H1 (cell line): ENCODE results near the gene CACNB2. TPM values are rescaled to one million over a fixed set of nuclear protein-coding genes. Genes with fewer than 3 reads are reported as not detected.

Source experiments
- CTCF ChIA-PET: fragments of 300-600 bp; sonication (Branson Sonifier 250); formaldehyde crosslinking; loops from one replicate; lab custom pipeline; 2021; ENCODE audit not compliant: partially characterized antibody; lab: Charles Lee
- POLR2A ChIA-PET: fragments of 300-600 bp; sonication (Branson Sonifier 250); formaldehyde crosslinking; loops from one replicate; lab custom pipeline; 2021; ENCODE audit warnings: inconsistent platforms; ENCODE audit not compliant: partially characterized antibody; lab: Charles Lee
- DNase-seq, 2 experiments: peaks; one replicate each; pipeline versions ENCODE4 v3.0.0 to v3.0.0-alpha.2; 2010 to 2022; ENCODE audit warnings: low spot score in 2 of 2, low read depth in 1 of 2, mixed read lengths in 1 of 2
- FAIRE-seq: peaks from 2 replicates; lab custom pipeline; 2011; peaks lifted over from hg19 to GRCh38; lab: Jason Lieb, UNC
- H2AFZ ChIP-seq: 2 replicates; pipeline ENCODE4 v1.8.1; 2012; ENCODE audit warnings: low read length, inconsistent platforms
- H2AK5ac ChIP-seq: 2 replicates; pipeline ENCODE4 v1.6.1; 2013; ENCODE audit warnings: low read depth, low read length
- H2BK120ac ChIP-seq: replicated peaks from 2 replicates; pipeline ENCODE3; 2013; ENCODE audit warnings: low read depth, low read length, inconsistent platforms
- H2BK12ac ChIP-seq: 2 replicates; pipeline ENCODE4 v1.6.1; 2013; ENCODE audit warnings: low read depth, low read length
- H2BK15ac ChIP-seq: 2 replicates; pipeline ENCODE4 v1.6.1; 2013; ENCODE audit warnings: low read length
- H2BK20ac ChIP-seq: 2 replicates; pipeline ENCODE4 v1.6.1; 2013; ENCODE audit warnings: low read length
- H2BK5ac ChIP-seq: 2 replicates; pipeline ENCODE4 v1.6.1; 2013; ENCODE audit warnings: low read depth, low read length
- H3K14ac ChIP-seq: 2 replicates; pipeline ENCODE4 v1.6.1; 2013; ENCODE audit warnings: inconsistent platforms; ENCODE audit not compliant: insufficient read length
- H3K18ac ChIP-seq: 2 replicates; pipeline ENCODE4 v1.6.1; 2013; ENCODE audit warnings: low read length; ENCODE audit errors: extremely low read depth
- H3K23ac ChIP-seq: 2 replicates; pipeline ENCODE4 v1.6.1; 2013; ENCODE audit warnings: inconsistent platforms; ENCODE audit not compliant: insufficient read length
- H3K23me2 ChIP-seq: 2 replicates; pipeline ENCODE4 v1.6.1; 2013; ENCODE audit warnings: low read depth, low read length
- H3K27ac ChIP-seq: 2 replicates; pipeline ENCODE4 v1.6.1; 2011; ENCODE audit warnings: low read depth, low read length, inconsistent platforms
- H3K27me3 ChIP-seq, 4 experiments: replicated peaks in 1 of 4; 1 replicate in 1 of 4; 2 replicates in 3 of 4; pipeline versions ENCODE4 v1.6.1 to v1.8.1; 2011 to 2013; ENCODE audit warnings: low read length in 3 of 4, mild to moderate bottlenecking in 3 of 4, inconsistent platforms in 2 of 4, mixed read lengths in 2 of 4, moderate library complexity in 1 of 4; ENCODE audit not compliant: control insufficient read depth in 3 of 4, insufficient read depth in 3 of 4; ENCODE audit errors: extremely low read depth in 1 of 4
- H3K36me3 ChIP-seq, 4 experiments: 2 replicates each; pipeline versions ENCODE4 v1.6.1 to v1.8.1; 2011 to 2013; ENCODE audit warnings: mild to moderate bottlenecking in 4 of 4, low read length in 3 of 4, moderate library complexity in 2 of 4, control low read depth in 1 of 4, inconsistent platforms in 1 of 4; ENCODE audit not compliant: insufficient read depth in 4 of 4, control insufficient read depth in 2 of 4
- H3K4ac ChIP-seq: replicated peaks from 2 replicates; pipeline ENCODE3; 2013; ENCODE audit warnings: low read length, low read depth, mixed read lengths, inconsistent platforms; ENCODE audit not compliant: insufficient read length
- H3K4me1 ChIP-seq, 4 experiments: replicated peaks in 1 of 4; 1 replicate in 1 of 4; 2 replicates in 3 of 4; pipeline versions ENCODE4 v1.6.1 to v1.8.1; 2011 to 2013; ENCODE audit warnings: low read length in 3 of 4, inconsistent platforms in 2 of 4, mixed read lengths in 1 of 4; ENCODE audit not compliant: insufficient read depth in 4 of 4, control insufficient read depth in 3 of 4
- H3K4me2 ChIP-seq, 2 experiments: 2 replicates each; pipeline versions ENCODE4 v1.6.1 to v1.8.1; 2011 to 2013; ENCODE audit warnings: low read depth in 2 of 2, low read length in 2 of 2, control low read depth in 1 of 2, inconsistent platforms in 1 of 2, mild to moderate bottlenecking in 1 of 2; ENCODE audit not compliant: insufficient read depth in 1 of 2
- H3K4me3 ChIP-seq, 4 experiments: fragments of 200-600, 300-600 bp in 1 of 4; sonication (generic), shearing (Covaris generic), sonication (Bioruptor Twin) in 1 of 4; 2 replicates each; pipeline versions ENCODE4 v1.5.1 to v1.8.1; 2011 to 2016; ENCODE audit warnings: low read length in 4 of 4, low read depth in 3 of 4, control low read depth in 2 of 4, inconsistent platforms in 2 of 4, mild to moderate bottlenecking in 2 of 4, mixed read lengths in 1 of 4, moderate library complexity in 1 of 4; ENCODE audit not compliant: insufficient read depth in 2 of 4; ENCODE audit errors: extremely low read depth in 1 of 4
- H3K56ac ChIP-seq: replicated peaks from 2 replicates; pipeline ENCODE3; 2013; ENCODE audit warnings: low read depth, mild to moderate bottlenecking, mixed read lengths, low read length, inconsistent platforms; ENCODE audit not compliant: insufficient read length
- H3K79me1 ChIP-seq: 2 replicates; pipeline ENCODE4 v1.6.1; 2013; ENCODE audit warnings: low read depth, low read length, control low read depth
- H3K79me2 ChIP-seq, 2 experiments: 2 replicates each; pipeline versions ENCODE4 v1.6.1 to v1.8.1; 2012 to 2013; ENCODE audit warnings: low read length in 2 of 2, mild to moderate bottlenecking in 2 of 2, inconsistent platforms in 1 of 2; ENCODE audit not compliant: insufficient read depth in 2 of 2, control insufficient read depth in 1 of 2
- H3K9ac ChIP-seq, 4 experiments: replicated peaks in 1 of 4; 1 replicate in 1 of 4; 2 replicates in 3 of 4; pipeline versions ENCODE4 v1.6.1 to v1.8.1; 2011 to 2013; ENCODE audit warnings: low read depth in 3 of 4, low read length in 3 of 4, control low read depth in 2 of 4, mild to moderate bottlenecking in 2 of 4, moderate library complexity in 2 of 4, inconsistent platforms in 1 of 4; ENCODE audit errors: extremely low read depth in 1 of 4
- H3K9me3 ChIP-seq, 2 experiments: 2 replicates each; pipeline versions ENCODE4 v1.6.1 to v1.8.1; 2012 to 2013; ENCODE audit warnings: mild to moderate bottlenecking in 2 of 2, moderate library complexity in 2 of 2, control low read depth in 1 of 2, inconsistent platforms in 1 of 2, low read depth in 1 of 2, low read length in 1 of 2, mixed read lengths in 1 of 2; ENCODE audit not compliant: insufficient read depth in 2 of 2
- H4K20me1 ChIP-seq, 2 experiments: replicated peaks in 1 of 2; 2 replicates each; pipeline versions ENCODE3 to v1.8.1; 2011 to 2013; ENCODE audit warnings: inconsistent platforms in 2 of 2, low read length in 2 of 2, mild to moderate bottlenecking in 1 of 2; ENCODE audit not compliant: insufficient read depth in 2 of 2, control insufficient read depth in 1 of 2
- H4K5ac ChIP-seq: 2 replicates; pipeline ENCODE4 v1.6.1; 2013; ENCODE audit warnings: low read length, low read depth, mixed read lengths, inconsistent platforms; ENCODE audit not compliant: insufficient read length
- H4K8ac ChIP-seq: 2 replicates; pipeline ENCODE4 v1.8.0; 2013; ENCODE audit warnings: mild to moderate bottlenecking, moderate library complexity, low read length, inconsistent platforms; ENCODE audit not compliant: insufficient read depth; ENCODE audit errors: extremely low read depth
- H4K91ac ChIP-seq: replicated peaks from 2 replicates; pipeline ENCODE3; 2013; ENCODE audit warnings: low read length, mixed read lengths, inconsistent platforms; ENCODE audit not compliant: insufficient read length
- ASH2L ChIP-seq: fragments of 200-600, 300-600 bp; sonication (generic); IDR thresholded peaks from one replicate; pipeline ENCODE4 v1.7.1; 2017; ENCODE audit warnings: low read length
- HDAC6 ChIP-seq: IDR thresholded peaks from one replicate; pipeline ENCODE4 v1.7.1; 2012; ENCODE audit warnings: low read depth, mild to moderate bottlenecking, inconsistent platforms, low read length, moderate library complexity
- KDM4A ChIP-seq: IDR thresholded peaks from one replicate; pipeline ENCODE4 v1.7.1; 2012; ENCODE audit warnings: low read depth, mild to moderate bottlenecking, moderate library complexity, low read length, inconsistent platforms; ENCODE audit not compliant: severe bottlenecking
- PHF8 ChIP-seq: fragments of 200-600 bp; sonication (generic); conservative IDR thresholded peaks from 2 replicates; pipeline ENCODE4 v1.7.1; 2012; ENCODE audit warnings: low read depth, mild to moderate bottlenecking, inconsistent platforms, low read length, moderate library complexity
- POU5F1 ChIP-seq: IDR thresholded peaks from 2 replicates; pipeline ENCODE4 v1.6.1; 2011; ENCODE audit warnings: low read depth, mild to moderate bottlenecking, low read length, moderate library complexity
- SAP30 ChIP-seq: fragments of 300-600 bp; sonication (generic); IDR thresholded peaks from 2 replicates; pipeline ENCODE4 v1.7.1; 2012; ENCODE audit warnings: low read length, moderate library complexity, mild to moderate bottlenecking, inconsistent platforms; ENCODE audit not compliant: insufficient read depth, insufficient replicate concordance
- SIN3A ChIP-seq, 2 experiments: IDR thresholded peaks in 1 of 2; conservative IDR thresholded peaks in 1 of 2; 2 replicates each; pipeline ENCODE4 v1.6.1; 2011 to 2012; ENCODE audit warnings: low read length in 2 of 2, improper control_type of control experiment in 1 of 2, low read depth in 1 of 2, mild to moderate bottlenecking in 1 of 2
- SUZ12 ChIP-seq: fragments of 200-600 bp; sonication (generic); IDR thresholded peaks from 2 replicates; pipeline ENCODE4 v1.6.1; 2012; ENCODE audit warnings: mild to moderate bottlenecking, inconsistent platforms, low read length, moderate library complexity, mixed read lengths
- TAF7 ChIP-seq: optimal IDR thresholded peaks from 2 replicates; pipeline ENCODE3; 2011; ENCODE audit warnings: low read depth, mild to moderate bottlenecking, inconsistent platforms, low read length, moderate library complexity, borderline replicate concordance
- WGBS, 2 experiments: shearing (Covaris generic) in 1 of 2; methylation state at CpG; one replicate each; pipeline versions ENCODE4 v1.1.6 to v1.1.7; 2013 to 2015; ENCODE audit warnings: low lambda C conversion rate in 2 of 2, mixed read lengths in 2 of 2, inconsistent platforms in 1 of 2, low coverage in 1 of 2, missing lambda C conversion rate in 1 of 2; ENCODE audit not compliant: insufficient replicate concordance in 2 of 2, insufficient coverage in 1 of 2, insufficient read length in 1 of 2; ENCODE audit errors: extremely low coverage in 1 of 2, missing lambda C conversion rate in 1 of 2; 5-methylcytosine and 5-hydroxymethylcytosine counted together
- polyA plus RNA-seq, 7 experiments: library from polyadenylated mRNA; depleted of rRNA in 3 of 7; stranded (reverse) in 5 of 7; unstranded in 2 of 7; fragments of >200 nt in 5 of 7; fragments of 200-250 nt in 2 of 7; gene quantifications; 1 replicate in 5 of 7; 2 replicates in 1 of 7; 4 replicates in 1 of 7; pipeline versions ENCODE4 v1.2.1 to v1.2.3, GENCODE V29; 2011 to 2013; ENCODE audit warnings: missing spikeins in 2 of 7, mixed read lengths in 2 of 7
- total RNA-seq: library from RNA; stranded (reverse); fragmentation: NEBNext Ultra II Directional; extraction: Animal tissue kit (Norgen Biotek cat#: 25700); gene quantifications from 2 replicates; pipeline ENCODE4 v1.2.1, GENCODE V29; 2021
- TF ChIP-seq, protein P1 (sequence below): IDR thresholded peaks from 2 replicates; pipeline ENCODE4 v1.6.1; 2011; ENCODE audit warnings: low read length, improper control_type of control experiment
- TF ChIP-seq, protein P2 (sequence below): IDR thresholded peaks from 2 replicates; pipeline ENCODE4 v1.6.1; 2012; ENCODE audit warnings: inconsistent platforms

Gene CACNB2
- total and polyA plus RNA-seq, 2 of the 8 experiments (the other 6 are each of a cell fraction or from before 2014, with no cell fraction given), result 2.4 to 3.2 TPM

DNA sequence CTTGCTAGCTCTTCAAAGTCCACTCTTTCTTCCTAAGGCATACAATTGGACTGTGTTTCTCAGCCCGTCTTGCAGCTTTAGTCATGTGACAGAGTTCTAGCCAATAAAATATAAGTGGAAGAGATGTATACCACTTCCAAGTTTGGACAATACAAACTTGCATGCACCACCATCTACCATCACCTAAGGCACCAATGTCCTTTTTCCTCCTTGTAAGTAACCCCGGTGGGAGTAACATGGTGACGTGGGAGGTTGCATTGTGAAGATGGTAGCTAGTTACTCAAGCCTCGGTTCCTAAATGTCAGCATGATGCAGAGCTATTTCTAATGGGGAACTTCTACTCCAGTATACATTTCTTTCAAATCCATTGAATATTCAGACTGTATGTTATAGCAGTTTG is 5.3 kb upstream of the CACNB2 start:
- Histone ChIP-seq H3K4ac (no peak overlapping the region), H3K23me2 (peaks cover 2% of the 10 kb centered on the region; the same call in 1 of the 2 replicates), H4K8ac (no peak overlapping the region), H3K27ac (no peak overlapping the region), H3K79me1 (no peaks in the 10 kb centered on the region), H3K14ac (no peak overlapping the region), H2AK5ac (no peak overlapping the region), H3K79me2 (no peaks in the 10 kb centered on the region), H3K4me1 (peaks cover 0 to 4% (median under 1%) of the 10 kb centered on the region in 4 experiments; a peak in 4 of 7 replicates), H3K9ac (no peak overlapping the region), H2BK5ac (no peak overlapping the region), H3K18ac (no peak overlapping the region), H4K20me1 (no peaks in the 10 kb centered on the region), H4K5ac (no peak overlapping the region), H3K23ac (no peak overlapping the region), H2AFZ (no peak overlapping the region), H3K4me3 (no peak overlapping the region), H3K4me2 (no peak overlapping the region), H4K91ac (no peak overlapping the region), H2BK12ac (no peak overlapping the region), H3K9me3 (no peaks in the 10 kb centered on the region), H2BK20ac (no peak overlapping the region), H2BK15ac (no peak overlapping the region), H3K27me3 (peaks cover 0 to 4% (median 3%) of the 10 kb centered on the region in 4 experiments; a peak in 4 of 7 replicates), H2BK120ac (no peak overlapping the region), H3K56ac (no peak overlapping the region), H3K36me3 (no peaks in the 10 kb centered on the region; a peak in 1 of 8 replicates)
- CTCF ChIA-PET, result interaction anchor here (0.8 to 1.7 kb wide), 6 partner anchors 17 to 287 kb away, joined by 3 to 6 read pairs (median 4); no protein-coding TSS in a partner anchor
- FAIRE-seq, result no peak
- 95% methylated on average over 4 of the region's 4 CpGs; no CpG with 5 or more reads in 1 of the 2 experiments for WGBS, 2 experiments
- POLR2A ChIA-PET, result interaction anchor here (1.0 kb wide), 1 partner anchor 40 kb away, joined by 3 read pairs; no protein-coding TSS in a partner anchor
- DNase-seq, result no peak
- no peak for TF ChIP-seq KDM4A
- TF ChIP-seq SIN3A (conservative IDR thresholded peaks at IDR 0.05 in 1 of 2, IDR thresholded peaks at IDR 0.05 in 1 of 2; ENCODE audit: low read depth in 1 of 2, low read length in 2 of 2), result no peak
- no peak for TF ChIP-seq SAP30
- TF ChIP-seq, protein P1, sequence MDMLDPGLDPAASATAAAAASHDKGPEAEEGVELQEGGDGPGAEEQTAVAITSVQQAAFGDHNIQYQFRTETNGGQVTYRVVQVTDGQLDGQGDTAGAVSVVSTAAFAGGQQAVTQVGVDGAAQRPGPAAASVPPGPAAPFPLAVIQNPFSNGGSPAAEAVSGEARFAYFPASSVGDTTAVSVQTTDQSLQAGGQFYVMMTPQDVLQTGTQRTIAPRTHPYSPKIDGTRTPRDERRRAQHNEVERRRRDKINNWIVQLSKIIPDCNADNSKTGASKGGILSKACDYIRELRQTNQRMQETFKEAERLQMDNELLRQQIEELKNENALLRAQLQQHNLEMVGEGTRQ, result no peak
- TF ChIP-seq TAF7, result no peak
- no peak for TF ChIP-seq POU5F1
- TF ChIP-seq ASH2L, result no peak
- TF ChIP-seq HDAC6, result no peak
- no peak for TF ChIP-seq SUZ12
- no peak for TF ChIP-seq PHF8
- TF ChIP-seq, protein P2, sequence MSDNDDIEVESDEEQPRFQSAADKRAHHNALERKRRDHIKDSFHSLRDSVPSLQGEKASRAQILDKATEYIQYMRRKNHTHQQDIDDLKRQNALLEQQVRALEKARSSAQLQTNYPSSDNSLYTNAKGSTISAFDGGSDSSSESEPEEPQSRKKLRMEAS, result no peak
